HepG2 (cell line): Measurements from ENCODE around the gene ZNF605. TPM values are rescaled to one million over a fixed set of nuclear protein-coding genes. Genes with fewer than 3 reads are reported as not detected.

Experiments used
- AFF4 ChIP-seq: sonication (generic); formaldehyde crosslinking; IDR thresholded peaks from 2 replicates; pipeline ENCODE4 v1.4.0; 2020; ENCODE audit warnings: missing genetic modification reagents
- DMTF1 ChIP-seq: sonication (generic); formaldehyde crosslinking; IDR thresholded peaks from 2 replicates; pipeline ENCODE4 v1.4.0; 2020; ENCODE audit warnings: mild to moderate bottlenecking, missing genetic modification reagents
- KLF9 ChIP-seq: IDR thresholded peaks from 2 replicates; pipeline ENCODE4 v1.6.1; 2016; ENCODE audit warnings: low read depth
- MEIS1 ChIP-seq: sonication (generic); formaldehyde crosslinking; IDR thresholded peaks from 2 replicates; pipeline ENCODE4 v1.9.0; 2021; ENCODE audit warnings: mild to moderate bottlenecking, missing genetic modification reagents, moderate library complexity, borderline replicate concordance
- POLR2AphosphoS2 ChIP-seq: IDR thresholded peaks from 2 replicates; pipeline ENCODE4 v1.6.1; 2011; ENCODE audit warnings: low read depth, low read length, improper control_type of control experiment
- SETDB1 ChIP-seq: sonication (generic); formaldehyde crosslinking; IDR thresholded peaks from 2 replicates; pipeline ENCODE4 v1.5.1; 2020; ENCODE audit warnings: missing genetic modification reagents, mild to moderate bottlenecking, borderline replicate concordance
- SKI ChIP-seq: fragments of 450-650 bp; IDR thresholded peaks from one replicate; pipeline ENCODE4 v1.6.1; 2018; ENCODE audit warnings: mild to moderate bottlenecking; ENCODE audit not compliant: partially characterized antibody
- SMAD9 ChIP-seq: sonication (generic); formaldehyde crosslinking; IDR thresholded peaks from 2 replicates; pipeline ENCODE4 v1.5.1; 2020; ENCODE audit warnings: mild to moderate bottlenecking, missing genetic modification reagents
- STAT6 ChIP-seq: sonication (generic); formaldehyde crosslinking; IDR thresholded peaks from 2 replicates; pipeline ENCODE4 v1.4.0; 2020; ENCODE audit warnings: missing genetic modification reagents, mild to moderate bottlenecking, borderline replicate concordance
- TIGD3 ChIP-seq: sonication (generic); formaldehyde crosslinking; IDR thresholded peaks from 2 replicates; pipeline ENCODE4 v1.5.1; 2020; ENCODE audit warnings: mild to moderate bottlenecking, missing genetic modification reagents, borderline replicate concordance
- ZBTB39 ChIP-seq: sonication (generic); formaldehyde crosslinking; IDR thresholded peaks from 2 replicates; pipeline ENCODE4 v1.5.0; 2020; ENCODE audit warnings: missing genetic modification reagents
- ZNF160 ChIP-seq: sonication (generic); formaldehyde crosslinking; IDR thresholded peaks from 2 replicates; pipeline ENCODE4 v1.8.0; 2022; ENCODE audit warnings: mild to moderate bottlenecking, inconsistent platforms, missing genetic modification reagents
- ZNF432 ChIP-seq: sonication (generic); formaldehyde crosslinking; IDR thresholded peaks from 2 replicates; pipeline ENCODE4 v1.5.0; 2020; ENCODE audit warnings: missing genetic modification reagents, mild to moderate bottlenecking, borderline replicate concordance
- polyA plus RNA-seq, 8 experiments: library from polyadenylated mRNA; depleted of rRNA in 3 of 8; stranded (reverse) in 7 of 8; unstranded in 1 of 8; fragments of >200 nt; fragmentation: Illumina TruSeq in 4 of 8; extraction: Trizol in 4 of 8; gene quantifications; 2 replicates each; pipeline versions ENCODE4 v1.2.1 to v1.2.3, GENCODE V29; 2011 to 2016; ENCODE audit warnings: low read depth in 4 of 8, missing spikeins in 1 of 8, mixed read lengths in 1 of 8; ENCODE audit not compliant: insufficient read depth in 1 of 8
- total RNA-seq, 5 experiments: library from RNA; depleted of rRNA; stranded (reverse); fragments of >200 nt; fragmentation: Illumina TruSeq; extraction: Trizol; gene quantifications; 2 replicates each; pipeline ENCODE4 v1.2.3, GENCODE V29; 2016; ENCODE audit warnings: low read depth in 1 of 5

ZNF605 gene
- total and polyA plus RNA-seq, 2 of the 13 experiments (the other 11 are each of a cell fraction or from before 2014, with no cell fraction given): 6.7 to 6.8 TPM

GRCh38 chr12:132986001-132986884 is 30.1 kb upstream of the ZNF605 start, which contains the start of gene ZNF26 (continued):
- TF ChIP-seq STAT6 (CRISPR knock-in tag) (peak; percentile 41; the same call in 1 of the 2 replicates), ZNF160 (CRISPR knock-in tag) (no peak), DMTF1 (no peak), ZNF432 (no peak), KLF9 (CRISPR knock-in tag) (0 out of 2 replicates have a peak, but pooled peaks have one; percentile 24), AFF4 (CRISPR knock-in tag) (no peak), TIGD3 (CRISPR knock-in tag) (no peak), POLR2AphosphoS2 (no peak), SKI (no peak), SETDB1 (CRISPR knock-in tag) (no peak), ZBTB39 (CRISPR knock-in tag) (no peak), MEIS1 (CRISPR knock-in tag) (no peak), SMAD9 (CRISPR knock-in tag) (no peak)
